ENCODE measurements around the gene EHMT2. TPM values are rescaled to one million over a fixed set of nuclear protein-coding genes. Genes with fewer than 3 reads are reported as not detected.
A peak's percentile ranks its signal among the peaks of the same experiment; 100 is the strongest.

The EHMT2 gene
- total and polyA plus RNA-seq, 7 donors: 6.8 to 20.8 (median 8.4) TPM

GRCh38 chr6:31882344-31882743, 15.2 kb downstream of the EHMT2 start:
- DNase-seq: no peak
- Histone ChIP-seq H3K27me3 (ENCODE audit: insufficient read depth in 3 of 3, low read length in 2 of 3) (no peaks in the 10 kb centered on the region), H3K27ac (no peak overlapping the region), H3K9me3 (no peaks in the 10 kb centered on the region), H3K4me1 (no peaks in the 10 kb centered on the region), H3K4me3 (no peak overlapping the region), H3K36me3 (ENCODE audit: insufficient read depth in 1 of 2, low read depth in 1 of 2) (peaks cover 2 to 76% of the 10 kb centered on the region in 2 donors)
- WGBS, 3 donors: 73 to 88% (median 73%) methylated on average over 5 to 6 of the region's 6 CpGs
- intact Hi-C loops (cut with DNase I): loop anchor here in 1 of 2 donors (10.0 kb wide), 1 partner anchor 198 kb away; the partner anchor contains the start of gene LY6G5C
- no peak for TF ChIP-seq CTCF (IDR thresholded peaks at IDR 0.05)
- peak in 2 of 4 donors; percentile 49 to 55 for ATAC-seq

GRCh38 chr6:31881136-31881859, 16.2 kb downstream of the EHMT2 start:
- ATAC-seq (no peak), DNase-seq (no peak)
- TF ChIP-seq CTCF (IDR thresholded peaks at IDR 0.05): no peak
- H3K36me3 ChIP-seq (ENCODE audit: insufficient read depth in 1 of 2, low read depth in 1 of 2): peaks cover 2 to 65% of the 10 kb centered on the region in 2 donors
- no peaks in the 10 kb centered on the region for H3K27me3 ChIP-seq (ENCODE audit: insufficient read depth in 3 of 3, low read length in 2 of 3)
- no peak overlapping the region for H3K4me3 ChIP-seq
- 77 to 83% (median 81%) methylated on average over 9 of the region's 9 CpGs for WGBS, 3 donors
- intact Hi-C loops (cut with DNase I): loop anchor here in 1 of 2 donors (10.0 kb wide), 1 partner anchor 196 kb away; the partner anchor contains the start of gene LY6G5C
- H3K4me1 ChIP-seq: no peaks in the 10 kb centered on the region
- no peaks in the 10 kb centered on the region for H3K9me3 ChIP-seq
- H3K27ac ChIP-seq: no peak overlapping the region

- no peak overlapping the region for H3K27ac ChIP-seq
- no peaks in the 10 kb centered on the region for H3K27me3 ChIP-seq (ENCODE audit: insufficient read depth in 3 of 3, low read length in 2 of 3)
- peaks cover 2 to 58% of the 10 kb centered on the region in 2 donors for H3K36me3 ChIP-seq (ENCODE audit: insufficient read depth in 1 of 2, low read depth in 1 of 2)
- H3K9me3 ChIP-seq: no peaks in the 10 kb centered on the region
- H3K4me1 ChIP-seq: no peaks in the 10 kb centered on the region
- intact Hi-C loops (cut with DNase I): loop anchor here in 1 of 2 donors (10.0 kb wide), 1 partner anchor 196 kb away; the partner anchor contains the start of gene LY6G5C
- no peak for ATAC-seq
- 79 to 86% (median 85%) methylated on average over 10 of the region's 10 CpGs for WGBS, 3 donors
- no peak for TF ChIP-seq CTCF (IDR thresholded peaks at IDR 0.05)
- DNase-seq: no peak
- H3K4me3 ChIP-seq: no peak overlapping the region
These were observed 16.9 kb downstream of the EHMT2 start for GRCh38 chr6:31880616-31881015.

- DNase-seq (no peak), ATAC-seq (no peak)
- intact Hi-C loops (cut with DNase I): loop anchor here in 1 of 2 donors (10.0 kb wide), 1 partner anchor 195 kb away; the partner anchor contains the start of gene LY6G5C
- Histone ChIP-seq H3K27ac (no peak overlapping the region), H3K4me3 (no peak overlapping the region), H3K36me3 (ENCODE audit: insufficient read depth in 1 of 2, low read depth in 1 of 2) (peaks cover 2 to 54% of the 10 kb centered on the region in 2 donors), H3K27me3 (ENCODE audit: insufficient read depth in 3 of 3, low read length in 2 of 3) (no peaks in the 10 kb centered on the region), H3K9me3 (no peaks in the 10 kb centered on the region), H3K4me1 (no peaks in the 10 kb centered on the region)
- TF ChIP-seq CTCF (IDR thresholded peaks at IDR 0.05): no peak
- WGBS, 3 donors: 62 to 84% (median 68%) methylated on average over 10 of the region's 10 CpGs
These were observed 17.6 kb downstream of the EHMT2 start for GRCh38 chr6:31879901-31880300.
